ENCODE measurements around the gene GRM3.

GRM3 gene

DNA sequence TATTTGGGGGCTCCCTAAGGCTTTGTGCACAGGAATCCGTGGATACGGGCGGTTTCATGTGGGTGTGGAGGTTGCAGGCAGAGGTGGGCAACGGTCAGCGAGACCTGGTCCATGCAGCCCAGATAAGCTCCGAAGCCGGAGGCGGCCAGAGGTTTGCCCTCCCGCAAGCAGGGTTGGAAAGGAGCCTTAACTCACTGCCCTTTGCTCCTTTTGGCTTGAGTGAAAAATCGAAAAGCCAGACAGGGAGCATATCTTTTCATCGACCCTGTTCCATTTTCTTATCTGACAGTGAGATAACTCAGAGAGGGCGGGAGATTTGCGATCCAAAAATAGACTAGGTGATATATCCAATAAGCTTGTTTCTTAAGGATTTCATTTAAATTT, 1.5 kb downstream of the GRM3 start:
- TF ChIP-seq, protein P1, sequence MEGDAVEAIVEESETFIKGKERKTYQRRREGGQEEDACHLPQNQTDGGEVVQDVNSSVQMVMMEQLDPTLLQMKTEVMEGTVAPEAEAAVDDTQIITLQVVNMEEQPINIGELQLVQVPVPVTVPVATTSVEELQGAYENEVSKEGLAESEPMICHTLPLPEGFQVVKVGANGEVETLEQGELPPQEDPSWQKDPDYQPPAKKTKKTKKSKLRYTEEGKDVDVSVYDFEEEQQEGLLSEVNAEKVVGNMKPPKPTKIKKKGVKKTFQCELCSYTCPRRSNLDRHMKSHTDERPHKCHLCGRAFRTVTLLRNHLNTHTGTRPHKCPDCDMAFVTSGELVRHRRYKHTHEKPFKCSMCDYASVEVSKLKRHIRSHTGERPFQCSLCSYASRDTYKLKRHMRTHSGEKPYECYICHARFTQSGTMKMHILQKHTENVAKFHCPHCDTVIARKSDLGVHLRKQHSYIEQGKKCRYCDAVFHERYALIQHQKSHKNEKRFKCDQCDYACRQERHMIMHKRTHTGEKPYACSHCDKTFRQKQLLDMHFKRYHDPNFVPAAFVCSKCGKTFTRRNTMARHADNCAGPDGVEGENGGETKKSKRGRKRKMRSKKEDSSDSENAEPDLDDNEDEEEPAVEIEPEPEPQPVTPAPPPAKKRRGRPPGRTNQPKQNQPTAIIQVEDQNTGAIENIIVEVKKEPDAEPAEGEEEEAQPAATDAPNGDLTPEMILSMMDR (IDR thresholded peaks at IDR 0.05; ENCODE audit: control insufficient read depth, extremely low read depth, insufficient read depth): no peak
- no peak overlapping the region for H3K4me3 ChIP-seq (ENCODE audit: low read depth, low read length)
- DNase-seq (ENCODE audit: low read depth): no peak

DNA sequence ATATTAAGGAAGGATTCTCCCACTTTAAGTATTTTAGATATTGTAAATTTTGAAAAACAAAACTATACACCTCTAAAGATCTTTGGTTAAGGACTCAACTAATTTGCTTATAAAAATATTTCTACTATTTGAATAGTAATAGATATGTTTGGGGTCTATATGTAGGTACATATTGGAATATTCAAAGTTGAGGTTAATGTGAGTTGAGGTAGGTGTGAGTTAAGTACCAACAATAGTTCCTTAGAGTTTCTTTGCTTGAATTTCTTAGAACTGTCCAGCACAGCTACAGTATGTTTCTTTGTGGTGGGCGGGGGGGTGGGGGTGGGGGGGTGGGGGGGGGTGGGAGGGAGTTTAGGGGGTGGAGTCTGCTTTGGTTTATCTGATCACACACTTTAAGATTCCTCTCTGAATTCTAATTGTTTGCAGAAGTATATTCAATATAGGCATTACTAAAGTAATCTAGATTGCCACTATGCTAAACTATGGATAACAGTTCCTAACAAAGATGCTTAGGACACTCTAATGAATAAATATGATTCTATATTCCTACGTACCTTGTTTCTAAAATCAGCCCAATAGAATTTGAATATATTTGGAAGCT, 2.1 kb downstream of the GRM3 start:
- no peak for DNase-seq (ENCODE audit: low read depth)
- H3K4me3 ChIP-seq (ENCODE audit: low read depth, low read length): no peak overlapping the region
- TF ChIP-seq, protein P1 (IDR thresholded peaks at IDR 0.05; ENCODE audit: control insufficient read depth, extremely low read depth, insufficient read depth): no peak

DNA sequence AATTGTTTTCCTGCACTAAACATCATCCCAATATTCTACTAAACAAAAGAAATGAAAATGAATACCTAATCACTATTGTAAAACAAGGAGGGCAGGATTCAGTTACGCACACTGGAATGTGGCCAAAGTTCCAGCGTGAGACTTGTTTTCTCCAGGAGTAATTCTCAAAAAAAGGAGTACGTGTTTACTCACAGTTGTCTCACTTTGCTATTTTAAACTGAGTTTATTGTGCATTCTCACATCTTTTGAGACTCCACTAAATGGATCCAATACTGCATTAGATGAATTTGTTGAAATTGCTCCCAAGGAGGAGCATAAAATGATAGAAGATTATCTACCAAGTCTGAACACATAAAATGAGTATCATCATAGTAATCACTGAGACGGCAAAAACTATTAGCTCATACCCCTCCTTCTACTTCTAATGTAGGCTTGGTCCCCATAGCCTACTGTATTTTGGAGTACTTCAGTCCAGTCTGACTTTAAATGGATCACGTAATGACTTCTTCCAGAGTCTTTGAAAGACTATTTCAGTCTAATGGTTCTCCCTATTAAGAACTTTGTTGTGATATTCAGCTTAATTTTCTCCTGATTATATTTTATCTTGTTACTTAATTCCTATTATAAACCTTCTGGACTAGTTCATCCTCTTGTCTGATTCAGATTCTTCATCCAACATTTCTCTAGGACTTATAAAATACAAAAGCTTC, 3.8 kb downstream of the GRM3 start:
- no peak for DNase-seq (ENCODE audit: low read depth)
- H3K4me3 ChIP-seq (ENCODE audit: low read depth, low read length): no peak overlapping the region
- TF ChIP-seq, protein P1 (IDR thresholded peaks at IDR 0.05; ENCODE audit: control insufficient read depth, extremely low read depth, insufficient read depth): no peak

DNA sequence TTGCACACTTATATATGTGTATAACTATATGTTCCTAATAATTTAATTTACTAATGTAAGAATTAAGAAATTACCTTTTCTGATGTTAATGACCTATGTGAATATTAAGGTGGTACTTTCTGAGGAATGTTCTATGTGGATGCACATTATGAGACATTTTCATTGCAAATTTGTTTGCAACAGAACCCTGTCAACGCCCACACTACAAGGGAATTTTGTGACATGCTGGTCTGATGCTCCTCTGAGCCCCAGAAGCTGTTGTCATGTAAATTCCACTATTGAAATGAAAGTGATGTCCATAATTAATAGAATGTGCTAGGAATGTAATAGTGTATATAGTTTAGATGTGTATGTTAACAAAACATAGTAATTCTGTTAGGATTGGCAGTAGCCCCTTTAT, 4.5 kb downstream of the GRM3 start:
- DNase-seq (ENCODE audit: low read depth): no peak
- TF ChIP-seq, protein P1 (IDR thresholded peaks at IDR 0.05; ENCODE audit: control insufficient read depth, extremely low read depth, insufficient read depth): no peak
- no peak overlapping the region for H3K4me3 ChIP-seq (ENCODE audit: low read depth, low read length)

DNA sequence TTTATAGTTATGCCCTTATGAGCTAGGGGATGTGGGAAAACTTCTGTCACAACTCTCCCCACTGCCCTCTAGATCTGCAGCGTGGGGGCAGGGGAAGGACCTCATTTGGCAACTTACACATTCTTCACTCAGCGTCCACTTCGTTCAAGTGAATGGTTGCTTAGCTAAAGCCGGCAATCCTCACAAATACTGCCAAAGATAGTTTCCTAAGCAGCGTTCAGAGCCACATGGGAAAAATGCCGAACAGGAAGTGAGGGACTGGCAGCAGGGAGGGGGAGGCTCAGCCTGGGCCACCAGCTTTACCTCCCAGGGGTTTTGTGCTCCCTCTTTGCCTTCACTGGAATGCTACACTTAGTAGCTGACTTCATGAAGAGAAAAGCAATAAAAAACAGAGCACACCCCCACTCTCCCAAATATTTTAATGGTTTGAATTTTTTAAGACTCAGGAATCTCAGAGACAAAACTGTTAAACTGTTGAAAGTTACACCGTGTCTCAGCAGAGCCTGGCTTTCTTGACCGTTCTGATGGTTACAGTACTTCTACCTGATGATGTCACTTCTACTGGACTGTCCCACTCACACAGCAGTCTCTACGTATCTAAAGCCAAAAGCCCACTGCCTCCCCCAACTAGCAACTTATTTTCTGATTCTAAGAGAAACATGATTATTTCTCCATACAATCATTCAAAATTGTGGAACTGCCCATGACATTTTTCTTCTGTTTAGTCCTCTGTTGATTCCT, 10.4 kb downstream of the GRM3 start:
- DNase-seq (ENCODE audit: low read depth): no peak
- TF ChIP-seq, protein P1 (IDR thresholded peaks at IDR 0.05; ENCODE audit: control insufficient read depth, extremely low read depth, insufficient read depth): no peak
- H3K4me3 ChIP-seq (ENCODE audit: low read depth, low read length): no peak overlapping the region

DNA sequence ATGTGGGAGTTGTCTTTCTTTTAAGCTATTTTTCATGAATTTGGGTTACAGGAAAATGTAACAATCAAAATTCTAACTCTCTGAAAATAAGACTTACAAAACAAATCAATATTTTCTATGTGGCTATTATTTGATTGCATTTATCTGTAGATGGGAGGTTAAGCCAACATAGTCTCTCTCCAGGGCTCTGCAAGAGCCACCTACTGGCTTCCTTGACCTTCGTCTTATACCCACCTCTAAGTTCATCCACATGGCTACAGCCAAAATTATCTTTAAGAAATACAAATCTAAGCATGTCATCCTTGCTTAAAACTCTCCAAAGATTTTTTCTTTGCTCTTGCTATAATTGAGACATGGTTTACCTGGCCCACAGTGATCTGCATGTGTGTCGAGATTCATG, 14.2 kb downstream of the GRM3 start:
- TF ChIP-seq, protein P1 (IDR thresholded peaks at IDR 0.05; ENCODE audit: control insufficient read depth, extremely low read depth, insufficient read depth): no peak
- no peak overlapping the region for H3K4me3 ChIP-seq (ENCODE audit: low read depth, low read length)
- no peak for DNase-seq (ENCODE audit: low read depth)
